PC-9 (cell line): ENCODE data around the gene CD3G. TPM values are rescaled to one million over a fixed set of nuclear protein-coding genes. Genes with fewer than 3 reads are reported as not detected.

Experiments
- BruUV-seq: library from RNA; stranded (reverse); fragments of 400-500 nt; replicated peaks from 2 replicates; lab custom pipeline; 2021; lab: Mats Ljungman, UMichigan
- CTCF ChIA-PET: fragments of 300-600 bp; sonication (Branson Sonifier 250); formaldehyde crosslinking; loops from one replicate; lab custom pipeline; 2022; ENCODE audit warnings: antibody characterized with exemption; lab: Charles Lee
- POLR2A ChIA-PET: fragments of 300-600 bp; sonication (Branson Sonifier 250); formaldehyde crosslinking; loops from one replicate; lab custom pipeline; 2022; ENCODE audit warnings: antibody characterized with exemption; ENCODE audit not compliant: unreplicated experiment; lab: Charles Lee
- DNase-seq, 2 experiments: peaks; one replicate each; pipeline versions ENCODE4 v3.0.0 to v3.0.0-alpha.2; 2015 to 2022; ENCODE audit warnings: mixed read lengths in 1 of 2
- H2AFZ ChIP-seq: fragments of 200-600 bp; sonication (generic); 2 replicates; pipeline ENCODE4 v1.8.1; 2017; ENCODE audit warnings: antibody characterized with exemption
- H3F3A ChIP-seq: fragments of 200-600 bp; sonication (generic); 2 replicates; pipeline ENCODE4 v1.8.1; 2017; ENCODE audit warnings: antibody characterized with exemption, mild to moderate bottlenecking, low read depth; ENCODE audit not compliant: insufficient read depth
- H3K27ac ChIP-seq: fragments of 200-600 bp; sonication (generic); 2 replicates; pipeline ENCODE4 v1.6.1; 2016; ENCODE audit warnings: mixed run types
- H3K27me3 ChIP-seq: fragments of 200-600 bp; sonication (generic); 2 replicates; pipeline ENCODE4 v1.6.1; 2016; ENCODE audit warnings: low read depth, mixed run types; ENCODE audit not compliant: insufficient read depth
- H3K36me3 ChIP-seq: fragments of 200-600 bp; sonication (generic); 2 replicates; pipeline ENCODE4 v1.6.1; 2016; ENCODE audit warnings: low read depth, mixed run types
- H3K4me1 ChIP-seq: fragments of 200-600 bp; sonication (generic); replicated peaks from 2 replicates; pipeline ENCODE4 v1.6.1; 2016; ENCODE audit warnings: mixed run types; ENCODE audit not compliant: insufficient read depth
- H3K4me2 ChIP-seq: fragments of 200-600 bp; sonication (generic); 2 replicates; pipeline ENCODE4 v1.6.1; 2017; ENCODE audit warnings: mixed run types
- H3K4me3 ChIP-seq: fragments of 200-600 bp; sonication (generic); 2 replicates; pipeline ENCODE4 v1.6.1; 2016; ENCODE audit warnings: mixed run types
- H3K79me2 ChIP-seq: fragments of 200-600 bp; sonication (generic); 2 replicates; pipeline ENCODE4 v1.6.1; 2017; ENCODE audit warnings: low read depth, mixed run types
- H3K9me2 ChIP-seq: fragments of 200-600 bp; sonication (generic); 2 replicates; pipeline ENCODE4 v1.8.1; 2017; ENCODE audit warnings: mild to moderate bottlenecking; ENCODE audit not compliant: insufficient read depth
- H3K9me3 ChIP-seq: fragments of 200-600 bp; sonication (generic); 2 replicates; pipeline ENCODE4 v1.8.1; 2016; ENCODE audit warnings: low read depth; ENCODE audit not compliant: insufficient read depth
- H4K20me1 ChIP-seq: fragments of 200-600 bp; sonication (generic); 2 replicates; pipeline ENCODE4 v1.8.1; 2017; ENCODE audit not compliant: insufficient read depth
- EZH2 ChIP-seq: fragments of 200-600 bp; sonication (generic); IDR thresholded peaks from 2 replicates; pipeline ENCODE4 v1.8.0; 2017; ENCODE audit warnings: antibody characterized with exemption, low read depth
- intact Hi-C: fragments of 100-400 bp; cut with micrococcal nuclease; formaldehyde crosslinking; loops from one replicate; pipeline ENCODE4 v1.10.0; 2022; ENCODE audit not compliant: unreplicated experiment
- total RNA-seq: library from RNA; stranded (reverse); gene quantifications from 2 replicates; pipeline ENCODE4 v1.2.3, GENCODE V29; 2021
- TF ChIP-seq, protein P1 (sequence below): fragments of 200-600 bp; sonication (generic); conservative IDR thresholded peaks from 2 replicates; pipeline ENCODE4 v1.6.1; 2017; ENCODE audit warnings: mixed run types, antibody characterized with exemption, mild to moderate bottlenecking, moderate library complexity

CD3G gene
- total RNA-seq, 1 experiment from 2014 or later, result not detected

- POLR2A ChIA-PET, result no interaction called here
- H3F3A ChIP-seq, result peaks cover 13% of the 10 kb centered on the region
- CTCF ChIA-PET, result interaction anchor here (0.6 kb wide), 1 partner anchor 40 kb away, joined by 4 read pairs; no protein-coding TSS in a partner anchor
- TF ChIP-seq EZH2, result no peak
- TF ChIP-seq, protein P1, sequence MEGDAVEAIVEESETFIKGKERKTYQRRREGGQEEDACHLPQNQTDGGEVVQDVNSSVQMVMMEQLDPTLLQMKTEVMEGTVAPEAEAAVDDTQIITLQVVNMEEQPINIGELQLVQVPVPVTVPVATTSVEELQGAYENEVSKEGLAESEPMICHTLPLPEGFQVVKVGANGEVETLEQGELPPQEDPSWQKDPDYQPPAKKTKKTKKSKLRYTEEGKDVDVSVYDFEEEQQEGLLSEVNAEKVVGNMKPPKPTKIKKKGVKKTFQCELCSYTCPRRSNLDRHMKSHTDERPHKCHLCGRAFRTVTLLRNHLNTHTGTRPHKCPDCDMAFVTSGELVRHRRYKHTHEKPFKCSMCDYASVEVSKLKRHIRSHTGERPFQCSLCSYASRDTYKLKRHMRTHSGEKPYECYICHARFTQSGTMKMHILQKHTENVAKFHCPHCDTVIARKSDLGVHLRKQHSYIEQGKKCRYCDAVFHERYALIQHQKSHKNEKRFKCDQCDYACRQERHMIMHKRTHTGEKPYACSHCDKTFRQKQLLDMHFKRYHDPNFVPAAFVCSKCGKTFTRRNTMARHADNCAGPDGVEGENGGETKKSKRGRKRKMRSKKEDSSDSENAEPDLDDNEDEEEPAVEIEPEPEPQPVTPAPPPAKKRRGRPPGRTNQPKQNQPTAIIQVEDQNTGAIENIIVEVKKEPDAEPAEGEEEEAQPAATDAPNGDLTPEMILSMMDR, result no peak
- no peaks in the 10 kb centered on the region for H3K36me3 ChIP-seq
- no peak overlapping the region for H2AFZ ChIP-seq
- no peak overlapping the region for H3K27ac ChIP-seq
- DNase-seq, result peak in 1 of 2 experiments; percentile 55
- H3K4me3 ChIP-seq, result no peak overlapping the region
- peak overlapping the region; percentile 27; the same call in 1 of the 2 replicates for H3K4me2 ChIP-seq
- no TSS peak for BruUV-seq
- no peaks in the 10 kb centered on the region for H3K27me3 ChIP-seq
- intact Hi-C loops, result no loop called here
- no peaks in the 10 kb centered on the region for H3K79me2 ChIP-seq
- H3K9me2 ChIP-seq, result no peaks in the 10 kb centered on the region
- H3K9me3 ChIP-seq, result no peaks in the 10 kb centered on the region
- peaks cover 47% of the 10 kb centered on the region for H3K4me1 ChIP-seq
- no peaks in the 10 kb centered on the region for H4K20me1 ChIP-seq
Observed at GRCh38 chr11:118310781-118311485, 33.2 kb upstream of the CD3G start.

GRCh38 chr11:118311518-118311917 lies 32.6 kb upstream of the CD3G start:
- CTCF ChIA-PET, result no interaction called here
- Histone ChIP-seq H3K4me3 (no peak overlapping the region), H3K4me1 (peaks cover 53% of the 10 kb centered on the region), H3K27me3 (no peaks in the 10 kb centered on the region), H3K9me2 (no peaks in the 10 kb centered on the region), H3K9me3 (no peaks in the 10 kb centered on the region), H3K4me2 (peak overlapping the region; percentile 27; the same call in 1 of the 2 replicates), H3K27ac (no peak overlapping the region), H3K79me2 (no peaks in the 10 kb centered on the region), H4K20me1 (no peaks in the 10 kb centered on the region), H3K36me3 (no peaks in the 10 kb centered on the region), H3F3A (peaks cover 19% of the 10 kb centered on the region), H2AFZ (no peak overlapping the region)
- no peak for DNase-seq
- POLR2A ChIA-PET, result no interaction called here
- no peak for TF ChIP-seq EZH2
- TF ChIP-seq, protein P1, result no peak
- intact Hi-C loops, result no loop called here
- BruUV-seq, result no TSS peak

DNA sequence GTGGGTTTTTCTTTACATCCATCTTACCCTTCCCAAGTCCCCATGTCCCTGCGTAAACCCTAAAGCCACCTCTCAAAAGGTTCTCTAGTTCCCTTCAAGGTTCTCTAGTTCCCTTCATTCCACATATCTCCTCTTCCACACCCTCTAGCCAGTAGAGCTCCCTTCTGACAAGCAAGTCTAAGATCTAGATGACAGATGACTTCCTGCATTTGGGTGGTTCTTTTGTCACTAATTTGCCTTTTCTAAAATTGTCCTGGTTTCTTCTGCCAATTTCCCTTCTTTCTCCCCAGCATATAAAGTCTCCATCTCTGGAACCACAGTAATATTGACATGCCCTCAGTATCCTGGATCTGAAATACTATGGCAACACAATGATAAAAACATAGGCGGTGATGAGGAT lies 31.8 kb upstream of the CD3G start:
- no TSS peak for BruUV-seq
- ChIA-PET POLR2A (interaction anchor here (0.5 kb wide), 1 partner anchor 33 kb away, joined by 3 read pairs; no protein-coding TSS in a partner anchor), CTCF (no interaction called here)
- no peak overlapping the region for H3K4me2 ChIP-seq
- no peak overlapping the region for H3K27ac ChIP-seq
- DNase-seq, result no peak
- no peak overlapping the region for H2AFZ ChIP-seq
- peaks cover 61% of the 10 kb centered on the region for H3K4me1 ChIP-seq
- no peak overlapping the region for H3K4me3 ChIP-seq
- no peaks in the 10 kb centered on the region for H3K36me3 ChIP-seq
- intact Hi-C loops, result no loop called here
- H3K79me2 ChIP-seq, result no peaks in the 10 kb centered on the region
- no peaks in the 10 kb centered on the region for H3K9me2 ChIP-seq
- H3K9me3 ChIP-seq, result no peaks in the 10 kb centered on the region
- H3K27me3 ChIP-seq, result no peaks in the 10 kb centered on the region
- H3F3A ChIP-seq, result peaks cover 27% of the 10 kb centered on the region
- TF ChIP-seq, protein P1, result no peak
- TF ChIP-seq EZH2, result no peak
- no peaks in the 10 kb centered on the region for H4K20me1 ChIP-seq
